OCI-LY3 (cell line): ENCODE data around the gene EPC1.

ENCODE experiments used
- H2AFZ ChIP-seq: fragments of 200-600, 300-600 bp; shearing (Covaris generic); 2 replicates; pipeline ENCODE4 v1.6.0; 2014; ENCODE audit warnings: antibody characterized with exemption, low read depth, low read length
- H3K27ac ChIP-seq: fragments of 200-600, 300-600 bp; sonication (generic); 2 replicates; pipeline ENCODE4 v1.5.1; 2014; ENCODE audit warnings: mild to moderate bottlenecking, low read length, moderate library complexity, mixed read lengths
- H3K27me3 ChIP-seq: fragments of 200-600, 300-600 bp; sonication (generic); 2 replicates; pipeline ENCODE4 v1.6.1; 2014; ENCODE audit warnings: low read depth, low read length, mixed read lengths
- H3K36me3 ChIP-seq: fragments of 200-600, 300-600 bp; sonication (generic); replicated peaks from 2 replicates; pipeline ENCODE3; 2014; ENCODE audit warnings: low read depth, low read length, mixed read lengths
- H3K4me1 ChIP-seq: fragments of 300-600, 200-600 bp; sonication (generic); 2 replicates; pipeline ENCODE4 v1.6.1; 2014; ENCODE audit warnings: low read length, mixed read lengths
- H3K4me2 ChIP-seq: fragments of 200-600, 300-600 bp; sonication (generic); 2 replicates; pipeline ENCODE4 v1.6.1; 2014; ENCODE audit warnings: low read length, mixed read lengths
- H3K4me3 ChIP-seq: fragments of 300-600, 200-600 bp; sonication (generic); 2 replicates; pipeline ENCODE4 v1.5.1; 2014; ENCODE audit warnings: antibody characterized with exemption, mild to moderate bottlenecking, low read length, moderate library complexity
- H3K79me2 ChIP-seq: fragments of 300-600, 200-600 bp; shearing (Covaris generic); 2 replicates; pipeline ENCODE4 v1.6.1; 2014; ENCODE audit warnings: mild to moderate bottlenecking, low read length, mixed read lengths
- H3K9ac ChIP-seq: fragments of 300-600, 200-600 bp; shearing (Covaris generic); 2 replicates; pipeline ENCODE4 v1.6.0; 2014; ENCODE audit warnings: mild to moderate bottlenecking, low read length, moderate library complexity
- H3K9me3 ChIP-seq: fragments of 200-600, 300-600 bp; shearing (Covaris generic); 2 replicates; pipeline ENCODE4 v1.6.1; 2014; ENCODE audit warnings: low read length, mixed read lengths; ENCODE audit not compliant: insufficient read depth
- H4K20me1 ChIP-seq: fragments of 200-600, 300-600 bp; sonication (generic); 2 replicates; pipeline ENCODE4 v1.6.1; 2016; ENCODE audit warnings: low read length, mixed read lengths; ENCODE audit not compliant: insufficient read depth
- EZH2phosphoT487 ChIP-seq: fragments of 200-600 bp; shearing (Covaris generic); IDR thresholded peaks from 2 replicates; pipeline ENCODE4 v1.6.1; 2018; ENCODE audit warnings: antibody characterized with exemption, mixed run types, low read depth
- TF ChIP-seq, protein P1 (sequence below): fragments of 200-600, 300-600 bp; sonication (generic); IDR thresholded peaks from 2 replicates; pipeline ENCODE4 v1.5.1; 2014; ENCODE audit warnings: antibody characterized with exemption, low read length, low read depth

Gene EPC1

DNA sequence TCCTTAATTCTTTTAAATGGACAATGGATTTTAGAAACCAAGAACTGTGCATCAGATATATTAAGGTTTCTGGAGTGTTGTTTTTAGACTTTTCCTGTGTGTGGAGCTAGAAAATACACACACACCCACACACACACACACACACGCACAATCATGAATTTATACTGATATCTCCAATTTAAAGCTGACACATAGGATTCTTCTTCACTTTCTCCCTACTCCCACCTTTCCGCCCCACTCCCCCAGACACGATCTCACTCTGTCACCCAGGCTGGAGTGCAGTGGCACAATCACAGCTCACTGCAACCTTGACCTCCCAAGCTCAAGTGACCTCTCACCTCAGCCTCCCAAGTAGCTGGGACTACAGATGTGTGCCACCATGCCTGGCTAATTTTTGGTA lies 100.3 kb downstream of the EPC1 start:
- no peaks in the 10 kb centered on the region for H3K9me3 ChIP-seq

DNA sequence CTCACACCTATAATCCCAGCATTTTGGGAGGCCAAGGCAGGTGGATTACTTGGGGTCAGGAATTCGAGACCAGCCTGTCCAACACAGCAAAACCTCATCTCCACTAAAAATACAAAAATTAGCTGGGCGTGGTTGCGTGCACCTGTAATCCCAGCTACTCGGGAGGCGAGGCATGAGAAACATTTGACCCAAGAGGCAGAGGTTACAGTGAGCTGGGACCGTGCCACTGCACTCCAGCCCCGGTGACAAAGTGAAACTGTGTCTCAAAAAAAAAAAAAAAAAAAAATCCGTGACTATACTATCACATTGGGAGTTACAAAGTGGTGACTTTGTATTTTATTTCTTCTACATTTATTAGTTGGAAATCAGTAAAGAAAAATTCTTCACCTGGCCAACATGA lies 101.2 kb downstream of the EPC1 start:
- H3K4me2 ChIP-seq = no peak overlapping the region
- TF ChIP-seq EZH2phosphoT487 = no peak

More for the DNA sequence above, 100.3 kb downstream of the EPC1 start:
- H3K27me3 ChIP-seq = no peaks in the 10 kb centered on the region
- H3K79me2 ChIP-seq = no peaks in the 10 kb centered on the region
- no peaks in the 10 kb centered on the region for H3K36me3 ChIP-seq
- no peak overlapping the region for H3K27ac ChIP-seq
- no peaks in the 10 kb centered on the region for H3K4me1 ChIP-seq
- H3K4me3 ChIP-seq = no peak overlapping the region
- H3K9ac ChIP-seq = no peak overlapping the region
- H4K20me1 ChIP-seq = no peaks in the 10 kb centered on the region
- H3K4me2 ChIP-seq = no peak overlapping the region
- no peak for TF ChIP-seq EZH2phosphoT487
- TF ChIP-seq, protein P1, sequence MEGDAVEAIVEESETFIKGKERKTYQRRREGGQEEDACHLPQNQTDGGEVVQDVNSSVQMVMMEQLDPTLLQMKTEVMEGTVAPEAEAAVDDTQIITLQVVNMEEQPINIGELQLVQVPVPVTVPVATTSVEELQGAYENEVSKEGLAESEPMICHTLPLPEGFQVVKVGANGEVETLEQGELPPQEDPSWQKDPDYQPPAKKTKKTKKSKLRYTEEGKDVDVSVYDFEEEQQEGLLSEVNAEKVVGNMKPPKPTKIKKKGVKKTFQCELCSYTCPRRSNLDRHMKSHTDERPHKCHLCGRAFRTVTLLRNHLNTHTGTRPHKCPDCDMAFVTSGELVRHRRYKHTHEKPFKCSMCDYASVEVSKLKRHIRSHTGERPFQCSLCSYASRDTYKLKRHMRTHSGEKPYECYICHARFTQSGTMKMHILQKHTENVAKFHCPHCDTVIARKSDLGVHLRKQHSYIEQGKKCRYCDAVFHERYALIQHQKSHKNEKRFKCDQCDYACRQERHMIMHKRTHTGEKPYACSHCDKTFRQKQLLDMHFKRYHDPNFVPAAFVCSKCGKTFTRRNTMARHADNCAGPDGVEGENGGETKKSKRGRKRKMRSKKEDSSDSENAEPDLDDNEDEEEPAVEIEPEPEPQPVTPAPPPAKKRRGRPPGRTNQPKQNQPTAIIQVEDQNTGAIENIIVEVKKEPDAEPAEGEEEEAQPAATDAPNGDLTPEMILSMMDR = no peak
- no peak overlapping the region for H2AFZ ChIP-seq

DNA sequence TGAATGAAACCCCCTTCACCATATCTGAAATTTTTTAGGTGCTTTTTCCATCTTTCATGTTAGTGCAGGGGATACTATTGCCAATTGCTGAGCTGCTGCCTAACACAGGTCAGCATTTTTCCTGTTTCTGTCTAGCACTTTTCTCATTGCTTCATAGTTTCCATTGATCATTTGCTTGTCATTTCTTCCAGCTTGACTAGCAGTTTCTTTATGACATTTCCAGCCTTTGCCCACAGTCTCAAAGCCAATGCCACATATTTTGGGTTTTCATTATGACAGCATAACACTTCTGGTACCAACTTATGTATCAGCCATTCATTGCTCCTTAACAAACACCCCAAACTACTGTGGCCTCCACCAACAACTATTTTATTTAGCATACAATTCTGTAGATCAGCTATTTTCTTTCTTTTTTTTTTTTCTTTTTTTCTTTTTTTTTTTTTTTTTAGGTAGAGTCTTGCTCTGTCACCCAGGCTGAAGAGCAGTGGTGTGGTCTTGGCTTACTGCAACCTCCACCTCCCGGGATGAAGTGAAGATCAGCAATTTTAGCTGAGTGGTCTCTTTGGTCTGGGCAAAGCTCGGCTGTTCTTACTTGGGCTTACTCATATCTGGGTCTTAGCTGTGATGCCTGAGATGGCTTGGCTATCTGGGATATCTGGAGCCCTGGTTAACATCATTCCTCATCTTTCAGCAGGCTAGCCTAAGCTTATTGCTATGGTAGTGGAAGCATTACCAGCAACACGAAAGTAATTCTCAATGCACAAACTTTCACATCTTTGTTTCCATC lies 102.3 kb downstream of the EPC1 start:
- no peaks in the 10 kb centered on the region for H3K27me3 ChIP-seq
- H3K4me1 ChIP-seq = no peaks in the 10 kb centered on the region
- no peaks in the 10 kb centered on the region for H4K20me1 ChIP-seq
- H3K27ac ChIP-seq = no peak overlapping the region
- no peak overlapping the region for H2AFZ ChIP-seq
- no peak overlapping the region for H3K9ac ChIP-seq
- no peaks in the 10 kb centered on the region for H3K36me3 ChIP-seq
- H3K9me3 ChIP-seq = no peaks in the 10 kb centered on the region
- H3K4me2 ChIP-seq = no peak overlapping the region
- TF ChIP-seq, protein P1 = no peak
- H3K4me3 ChIP-seq = no peak overlapping the region
- no peaks in the 10 kb centered on the region for H3K79me2 ChIP-seq

More for the DNA sequence above, 101.2 kb downstream of the EPC1 start:
- Histone ChIP-seq H2AFZ (no peak overlapping the region), H3K9ac (no peak overlapping the region), H3K79me2 (no peaks in the 10 kb centered on the region), H3K27ac (no peak overlapping the region), H3K27me3 (no peaks in the 10 kb centered on the region), H3K36me3 (no peaks in the 10 kb centered on the region), H3K4me1 (no peaks in the 10 kb centered on the region), H3K4me3 (no peak overlapping the region), H4K20me1 (no peaks in the 10 kb centered on the region), H3K9me3 (no peaks in the 10 kb centered on the region)

DNA sequence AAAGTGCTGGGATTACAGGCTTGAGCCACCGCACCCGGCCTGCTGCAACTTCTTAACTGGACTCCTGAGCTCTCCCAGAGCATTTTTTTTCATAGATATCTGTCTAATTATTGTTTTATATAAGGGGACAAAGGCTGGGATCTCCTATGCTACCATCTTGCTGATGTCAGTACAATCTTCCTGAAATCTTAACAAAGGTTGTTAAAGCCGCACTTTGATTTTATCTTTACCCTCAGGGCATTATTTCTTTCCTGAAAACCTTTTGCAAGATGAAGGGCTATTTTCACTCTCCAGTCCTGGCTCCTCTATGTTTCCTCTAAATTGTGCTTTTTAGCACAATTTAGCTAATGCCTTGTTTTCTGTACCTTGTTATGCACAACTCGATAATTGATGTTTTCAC lies 102.9 kb downstream of the EPC1 start:
- Histone ChIP-seq H4K20me1 (no peaks in the 10 kb centered on the region), H3K4me2 (no peak overlapping the region), H3K9me3 (no peaks in the 10 kb centered on the region), H3K4me3 (no peak overlapping the region), H2AFZ (no peak overlapping the region), H3K79me2 (no peaks in the 10 kb centered on the region), H3K36me3 (no peaks in the 10 kb centered on the region), H3K27ac (no peak overlapping the region), H3K9ac (no peak overlapping the region), H3K27me3 (no peaks in the 10 kb centered on the region), H3K4me1 (no peaks in the 10 kb centered on the region)
- TF ChIP-seq, protein P1 = no peak
- no peak for TF ChIP-seq EZH2phosphoT487
